Measurements from ENCODE around the gene MPPED2.

The MPPED2 gene

DNA sequence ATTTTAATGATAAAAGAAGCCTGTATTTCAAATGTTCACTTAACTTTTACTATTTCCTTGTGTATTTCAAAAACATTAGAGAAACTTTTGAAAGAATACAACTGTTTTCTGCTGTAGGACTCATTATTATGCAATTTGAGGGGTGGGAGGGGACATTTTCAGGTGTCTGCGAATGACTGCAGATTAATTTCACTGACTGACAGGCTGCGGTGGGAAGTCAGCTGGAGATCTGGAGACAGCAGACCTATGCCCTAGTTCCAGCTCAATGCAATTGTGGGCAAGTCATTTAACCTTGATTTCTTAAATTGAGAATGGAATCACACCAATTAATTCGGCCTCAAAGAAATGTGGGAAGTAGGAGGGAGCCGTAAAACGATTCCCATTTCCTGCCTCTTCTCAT is 134.5 kb downstream of the MPPED2 start:
- no peak for DNase-seq (ENCODE audit: low read depth)

DNA sequence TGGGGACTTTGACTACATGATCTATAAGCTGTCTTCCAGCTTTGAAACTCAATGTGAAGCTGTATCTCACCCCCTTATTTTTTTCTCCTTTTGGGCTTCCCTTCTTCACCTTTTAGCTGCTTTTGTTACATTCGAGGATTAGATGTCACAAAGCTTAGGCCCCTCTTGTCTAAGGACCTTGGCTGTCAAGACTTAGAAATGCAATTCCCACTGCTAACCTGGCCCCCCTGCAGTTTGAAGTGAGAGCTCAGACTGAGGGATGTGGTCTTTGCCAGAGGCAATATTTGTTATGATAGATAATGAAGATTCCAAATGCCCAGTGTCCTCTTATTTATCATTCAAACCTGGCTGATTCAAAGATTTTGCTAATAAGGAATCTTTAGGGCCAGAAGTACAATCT is 135.0 kb downstream of the MPPED2 start:
- DNase-seq (ENCODE audit: low read depth), result no peak

DNA sequence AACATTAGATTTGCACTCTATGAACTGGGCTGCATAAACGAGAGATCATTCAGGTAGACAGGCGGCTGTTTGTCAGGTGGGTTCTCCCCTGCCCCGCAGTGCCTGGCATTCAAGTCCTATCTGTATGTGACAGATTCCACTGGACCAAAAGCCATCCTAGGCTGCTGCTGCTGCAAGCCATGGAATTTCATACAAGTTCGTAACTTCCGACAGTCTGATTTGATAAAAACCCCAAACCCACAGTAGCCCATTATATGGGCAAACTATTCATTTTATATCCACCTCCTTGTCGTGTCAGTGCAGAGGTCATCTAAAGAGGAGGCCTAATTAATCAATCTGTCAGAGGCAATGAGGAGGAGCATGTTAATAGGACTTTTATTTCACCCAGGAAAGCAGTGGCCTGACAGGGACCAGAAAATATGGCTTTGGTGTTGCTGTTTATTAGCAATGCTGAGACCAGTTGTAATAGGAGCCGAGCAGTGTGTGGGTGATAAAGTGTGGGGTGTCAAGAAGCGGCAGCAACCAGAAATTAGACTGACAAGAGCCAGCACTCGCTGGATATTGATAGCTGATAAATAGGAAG is 139.0 kb downstream of the MPPED2 start:
- no peak for DNase-seq (ENCODE audit: low read depth)

DNA sequence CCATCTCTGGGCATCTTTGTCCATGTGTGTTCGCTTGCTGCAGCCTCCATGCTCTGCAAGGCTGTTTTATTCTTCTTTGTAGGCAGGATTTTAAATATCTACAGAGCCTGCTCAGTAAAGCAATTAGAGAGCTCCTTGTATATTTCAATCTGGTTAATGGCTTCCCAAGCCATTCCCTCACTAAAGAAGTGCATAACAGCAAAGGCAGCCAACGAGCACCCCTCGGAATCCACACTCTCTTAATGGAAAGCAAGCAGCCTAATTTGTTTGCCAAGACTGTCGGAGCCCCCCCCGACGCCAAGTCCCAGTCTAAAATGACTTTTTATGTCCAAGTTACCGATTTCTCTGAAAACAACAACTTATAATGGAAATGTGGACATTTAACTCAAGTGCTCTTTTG is 139.6 kb downstream of the MPPED2 start:
- no peak for DNase-seq (ENCODE audit: low read depth)

DNA sequence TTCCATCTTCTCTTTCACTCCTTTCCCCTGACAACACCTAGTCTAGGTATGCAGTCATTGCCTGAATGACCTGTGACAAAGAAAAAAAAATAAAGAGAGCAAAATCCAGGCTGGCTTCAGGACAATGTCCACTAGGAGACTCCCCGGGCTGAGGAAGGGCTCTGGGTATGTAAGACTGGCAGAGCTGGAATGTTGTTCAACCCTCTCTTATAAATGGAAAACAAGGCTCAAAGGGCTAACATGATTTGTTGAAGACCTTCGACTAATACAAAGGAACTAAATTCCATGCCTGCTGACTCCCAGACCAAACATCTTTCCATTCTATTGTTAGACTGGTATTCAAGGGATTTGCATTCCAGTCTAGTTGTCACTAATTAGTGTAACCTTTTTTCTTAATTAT is 141.1 kb downstream of the MPPED2 start:
- DNase-seq (ENCODE audit: low read depth), result no peak

DNA sequence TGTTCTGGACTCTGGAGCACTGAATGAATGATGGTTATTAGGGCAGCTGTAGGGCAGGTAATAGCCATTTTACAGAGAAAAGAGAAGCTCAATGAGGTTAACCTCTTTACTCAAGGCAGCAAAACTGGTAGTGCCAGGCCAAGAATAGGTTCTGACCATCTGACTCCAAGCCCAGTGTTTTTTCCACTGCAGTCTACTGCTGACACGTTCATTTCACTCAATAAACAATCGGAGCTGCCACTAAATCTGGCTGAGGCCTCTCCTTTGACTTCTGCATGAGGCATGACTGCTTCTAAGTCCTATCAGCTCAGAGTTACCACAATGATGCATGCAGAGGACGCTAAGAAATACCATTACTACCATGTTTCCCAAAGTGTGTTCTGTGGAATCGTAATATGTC is 145.6 kb downstream of the MPPED2 start:
- DNase-seq (ENCODE audit: low read depth), result no peak

DNA sequence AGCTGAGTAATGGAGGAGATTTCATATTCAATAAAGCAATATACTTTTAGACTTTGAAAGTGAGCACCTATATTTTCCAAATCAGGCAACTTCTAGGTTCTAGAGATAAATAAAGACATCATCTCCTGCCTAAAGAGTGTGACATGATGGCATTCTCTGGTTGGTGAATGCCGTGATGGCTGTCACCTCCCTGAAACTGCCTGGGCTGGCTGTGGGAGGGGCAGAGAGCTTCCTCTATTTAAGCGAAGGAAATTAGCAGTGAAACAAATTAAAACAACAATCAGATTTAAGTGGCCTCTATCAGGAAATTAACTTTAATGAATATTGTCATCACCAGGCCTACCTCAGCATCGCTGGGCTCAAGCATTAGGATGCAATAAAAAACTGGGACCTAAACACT is 149.4 kb downstream of the MPPED2 start:
- DNase-seq (ENCODE audit: low read depth), result no peak

DNA sequence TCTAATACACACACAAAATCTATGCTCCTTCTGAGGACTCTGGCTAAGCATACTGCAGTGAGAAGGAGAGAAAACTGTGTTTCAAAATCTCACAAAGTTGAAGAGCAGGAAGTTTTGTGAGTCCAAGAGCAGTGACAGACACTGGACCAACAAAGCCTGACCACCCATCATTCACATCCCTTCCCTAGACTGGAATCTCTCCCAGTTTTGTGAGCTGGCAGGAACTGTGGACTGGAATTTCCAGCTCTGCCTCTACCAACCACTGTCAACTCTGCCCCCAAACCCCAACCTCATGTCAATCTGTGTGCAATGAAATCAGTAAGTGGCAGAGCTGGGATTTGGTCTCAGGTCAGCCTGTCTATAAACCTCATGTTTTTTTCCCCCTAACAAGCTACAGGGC is 150.7 kb downstream of the MPPED2 start:
- DNase-seq (ENCODE audit: low read depth), result no peak

DNA sequence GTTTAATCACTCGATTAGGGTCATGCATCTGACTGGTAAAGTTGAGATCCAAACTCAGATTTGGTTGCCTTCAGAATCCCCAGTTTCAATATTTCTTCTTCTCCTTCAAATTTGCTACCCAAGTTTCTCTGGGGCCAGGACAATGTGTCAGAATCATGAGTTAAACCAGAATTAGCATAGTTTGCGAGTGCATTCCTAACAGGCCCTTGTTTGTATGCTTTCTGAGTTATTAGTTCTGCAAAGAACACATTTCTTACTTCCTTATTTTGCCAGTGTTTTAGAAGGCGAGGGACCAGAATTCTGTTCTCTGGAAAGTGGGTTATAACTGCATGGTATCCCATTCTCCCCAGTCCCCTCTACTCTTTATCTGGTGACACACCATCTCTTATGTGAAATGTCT is 151.3 kb downstream of the MPPED2 start:
- no peak for DNase-seq (ENCODE audit: low read depth)

DNA sequence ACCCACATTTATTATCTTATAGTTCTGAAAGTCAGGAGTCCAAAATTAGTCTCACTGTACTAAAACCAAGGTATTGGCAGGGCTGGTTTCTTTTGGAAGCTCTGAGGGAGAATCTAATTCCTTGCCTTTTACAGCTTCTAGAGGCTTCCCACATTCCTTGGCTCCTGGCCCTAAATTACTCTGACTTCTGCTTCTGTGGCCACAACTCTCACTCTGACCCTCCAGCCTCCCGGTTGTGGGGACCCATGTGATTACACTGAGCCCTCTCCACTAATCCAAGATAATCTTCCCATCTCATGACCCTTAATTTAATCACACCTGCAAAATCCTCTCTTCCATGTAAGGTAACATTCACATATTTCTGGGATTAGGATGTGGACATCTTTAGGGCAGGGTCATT is 152.3 kb downstream of the MPPED2 start:
- no peak for DNase-seq (ENCODE audit: low read depth)

DNA sequence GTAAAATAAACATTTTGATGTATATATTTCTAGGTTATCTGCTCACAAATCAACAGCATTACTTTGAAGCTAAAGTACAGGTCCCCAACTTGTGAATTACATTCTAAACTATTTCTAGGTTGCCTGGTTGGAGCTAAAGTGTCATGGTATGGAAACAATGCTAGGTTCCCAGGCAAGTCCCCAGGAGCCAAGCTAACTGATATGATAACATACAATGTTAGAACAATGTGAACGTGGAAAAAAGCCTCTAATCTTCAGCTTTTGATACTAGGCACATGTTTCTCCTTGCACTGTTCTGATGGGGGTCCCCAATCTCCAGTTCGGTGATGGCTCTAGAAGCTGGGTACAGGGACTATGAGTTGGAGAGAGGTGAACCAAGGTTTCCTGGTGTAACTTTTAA is 153.4 kb downstream of the MPPED2 start:
- no peak for DNase-seq (ENCODE audit: low read depth)

DNA sequence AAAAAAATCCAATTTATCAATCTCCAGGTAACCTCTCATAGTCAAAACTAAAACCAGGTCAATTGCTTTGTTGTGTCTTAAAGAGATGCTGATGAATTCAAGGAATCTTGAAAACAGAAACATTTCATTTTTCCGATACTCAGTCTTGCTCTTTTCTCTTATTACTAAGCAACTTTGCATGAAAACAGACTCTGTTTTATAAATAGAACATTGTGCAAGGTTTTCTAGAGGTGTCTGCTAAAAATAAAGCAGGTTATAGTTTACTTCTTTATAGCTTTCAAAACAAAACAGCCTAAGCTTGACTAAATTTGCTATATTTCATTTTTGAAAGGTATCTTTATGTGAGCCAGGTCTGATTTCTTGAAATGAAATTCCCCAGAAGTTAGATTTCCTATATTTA is 154.0 kb downstream of the MPPED2 start:
- DNase-seq (ENCODE audit: low read depth), result no peak

DNA sequence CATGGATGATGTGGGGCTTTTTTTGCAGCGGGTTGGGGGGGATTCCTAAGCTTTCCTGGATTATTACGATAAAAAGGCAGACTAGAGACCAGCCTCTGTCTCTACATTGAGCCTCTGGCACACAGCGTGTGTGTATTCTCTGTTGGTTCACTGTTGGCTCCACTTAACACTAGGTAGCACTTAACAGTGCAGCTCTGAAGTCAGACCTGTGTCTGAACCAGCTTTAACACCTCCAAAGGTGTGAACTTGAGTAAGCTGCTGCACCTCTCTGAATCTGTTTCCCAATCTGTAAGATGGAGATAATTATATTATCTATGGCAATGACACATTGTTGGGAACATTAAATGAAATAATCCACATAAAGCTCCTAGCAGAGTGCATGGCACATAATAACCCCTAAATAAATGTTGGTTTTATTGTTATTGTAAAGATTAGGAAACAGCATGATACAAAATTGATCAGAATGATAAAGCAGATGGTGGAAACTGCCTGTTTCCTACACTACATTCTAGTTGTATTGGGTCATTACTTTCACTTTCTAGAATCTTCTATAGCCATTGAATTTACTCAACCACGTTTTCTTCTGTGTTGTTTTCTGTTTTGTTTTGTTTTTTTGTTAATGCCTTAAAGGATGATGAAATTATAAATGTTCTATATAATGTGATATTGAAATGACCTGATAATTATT is 154.9 kb downstream of the MPPED2 start:
- no peak for DNase-seq (ENCODE audit: low read depth)

DNA sequence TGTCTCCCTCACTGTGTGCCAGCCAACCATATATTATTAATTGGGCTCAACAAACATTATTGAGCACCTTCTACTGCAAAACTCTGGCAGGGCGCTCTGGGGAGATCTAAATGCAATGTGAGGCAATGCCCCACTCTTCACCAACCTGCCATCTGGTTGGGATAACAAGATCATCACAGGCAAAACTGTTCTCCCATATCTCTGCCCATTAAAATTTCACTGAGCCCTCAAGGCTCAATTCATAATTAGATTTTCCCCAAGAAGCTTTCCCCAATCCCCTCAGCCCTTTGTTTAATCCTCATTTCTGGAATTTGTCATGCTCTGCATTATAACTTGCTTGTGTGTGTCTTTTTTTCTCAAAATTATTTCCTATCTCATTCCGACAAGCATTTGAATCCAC is 156.6 kb downstream of the MPPED2 start:
- DNase-seq (ENCODE audit: low read depth), result no peak

DNA sequence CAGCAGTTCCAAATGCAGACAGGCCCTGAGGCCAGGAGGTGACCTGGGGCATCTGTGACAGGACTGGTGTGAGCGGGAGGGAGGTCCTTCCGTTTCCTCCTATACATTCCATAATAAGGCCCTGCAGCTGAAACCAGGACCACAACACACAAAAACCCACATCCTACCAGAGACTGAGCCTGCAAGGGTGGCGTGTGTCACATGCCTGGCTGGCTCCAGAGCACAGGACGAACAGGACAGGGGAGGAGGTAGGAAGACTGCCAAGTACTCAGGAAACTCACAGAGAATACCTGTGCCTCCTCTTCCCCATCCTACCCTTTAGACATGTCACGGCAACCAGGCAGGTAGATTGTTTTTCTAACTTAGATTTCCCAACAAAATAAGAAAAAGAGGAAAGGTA is 159.4 kb downstream of the MPPED2 start:
- no peak for DNase-seq (ENCODE audit: low read depth)

DNA sequence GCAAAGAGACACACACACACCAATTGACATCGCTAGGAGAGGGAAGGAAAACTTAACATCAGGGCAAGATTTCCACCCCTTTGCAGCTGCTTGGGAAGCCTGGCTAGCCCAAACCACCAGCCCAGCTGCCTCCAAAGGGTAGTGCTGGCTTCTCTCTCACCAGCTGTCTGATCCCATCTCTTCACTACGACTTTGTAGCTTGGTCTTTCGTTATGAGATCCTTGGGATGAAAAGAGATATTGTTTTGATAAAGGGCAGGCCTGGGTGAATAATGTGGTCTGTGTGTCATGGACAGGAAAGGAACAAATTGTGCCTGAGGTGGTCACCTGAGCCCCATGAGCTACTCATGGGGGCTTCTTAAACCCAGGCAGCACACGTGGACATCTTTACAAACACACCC is 161.3 kb downstream of the MPPED2 start:
- no peak for DNase-seq (ENCODE audit: low read depth)

DNA sequence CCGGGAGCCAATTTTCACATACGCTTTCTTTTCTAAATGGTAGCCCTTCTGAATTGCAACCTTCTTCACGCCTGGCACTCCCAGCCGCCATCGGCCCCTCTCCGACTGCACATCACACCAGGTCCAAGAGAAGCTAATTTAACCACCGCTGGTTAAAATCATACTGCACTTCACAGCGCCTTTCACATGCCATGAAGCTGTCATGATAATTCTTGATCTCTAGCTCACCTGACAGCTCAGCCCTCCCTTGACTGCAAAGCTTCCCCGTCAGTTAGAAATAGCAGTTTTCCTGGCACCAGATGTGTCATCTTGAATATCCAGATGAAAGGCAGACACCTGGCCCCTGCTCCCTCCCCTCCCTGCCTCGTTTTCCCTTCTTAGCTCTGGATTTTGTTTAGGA is 161.8 kb downstream of the MPPED2 start:
- DNase-seq (ENCODE audit: low read depth), result no peak

DNA sequence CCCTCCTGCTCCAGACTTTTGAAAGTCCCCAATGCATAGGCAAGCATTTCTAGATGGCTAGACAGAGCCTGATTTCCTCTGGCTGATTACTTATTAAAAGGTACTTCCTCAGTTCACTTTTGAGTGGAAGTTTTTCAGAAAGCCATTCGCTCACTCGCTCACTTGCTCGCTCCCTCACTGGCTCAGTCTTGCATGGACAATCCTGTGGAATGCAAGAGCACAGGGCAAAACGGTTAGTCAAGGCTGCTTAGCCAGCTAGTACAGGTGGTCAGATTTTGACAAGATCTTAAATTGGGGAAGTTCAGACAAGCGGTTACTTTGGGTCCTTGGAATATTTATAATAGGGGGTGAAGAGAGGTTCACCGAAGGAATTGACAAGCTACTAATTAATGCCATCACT is 162.3 kb downstream of the MPPED2 start:
- DNase-seq (ENCODE audit: low read depth), result no peak

DNA sequence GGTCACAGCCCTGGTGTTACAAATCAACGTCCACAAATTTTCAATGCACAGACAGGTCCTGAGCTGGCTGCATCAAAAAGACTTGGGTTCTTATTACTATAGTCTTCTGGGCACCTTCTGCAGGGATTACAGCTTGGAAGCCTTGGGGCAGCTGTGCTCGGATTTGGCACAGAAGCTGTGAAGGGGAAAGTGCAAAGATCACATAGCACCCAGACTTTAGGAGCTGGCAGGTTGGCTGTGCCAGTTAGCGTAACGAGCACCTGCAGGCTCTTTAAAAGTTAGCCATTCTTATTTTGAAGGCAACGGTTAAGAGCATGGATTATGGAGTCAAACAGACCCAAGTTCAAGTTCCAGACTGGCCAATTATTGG is 162.9 kb downstream of the MPPED2 start:
- DNase-seq (ENCODE audit: low read depth), result no peak

DNA sequence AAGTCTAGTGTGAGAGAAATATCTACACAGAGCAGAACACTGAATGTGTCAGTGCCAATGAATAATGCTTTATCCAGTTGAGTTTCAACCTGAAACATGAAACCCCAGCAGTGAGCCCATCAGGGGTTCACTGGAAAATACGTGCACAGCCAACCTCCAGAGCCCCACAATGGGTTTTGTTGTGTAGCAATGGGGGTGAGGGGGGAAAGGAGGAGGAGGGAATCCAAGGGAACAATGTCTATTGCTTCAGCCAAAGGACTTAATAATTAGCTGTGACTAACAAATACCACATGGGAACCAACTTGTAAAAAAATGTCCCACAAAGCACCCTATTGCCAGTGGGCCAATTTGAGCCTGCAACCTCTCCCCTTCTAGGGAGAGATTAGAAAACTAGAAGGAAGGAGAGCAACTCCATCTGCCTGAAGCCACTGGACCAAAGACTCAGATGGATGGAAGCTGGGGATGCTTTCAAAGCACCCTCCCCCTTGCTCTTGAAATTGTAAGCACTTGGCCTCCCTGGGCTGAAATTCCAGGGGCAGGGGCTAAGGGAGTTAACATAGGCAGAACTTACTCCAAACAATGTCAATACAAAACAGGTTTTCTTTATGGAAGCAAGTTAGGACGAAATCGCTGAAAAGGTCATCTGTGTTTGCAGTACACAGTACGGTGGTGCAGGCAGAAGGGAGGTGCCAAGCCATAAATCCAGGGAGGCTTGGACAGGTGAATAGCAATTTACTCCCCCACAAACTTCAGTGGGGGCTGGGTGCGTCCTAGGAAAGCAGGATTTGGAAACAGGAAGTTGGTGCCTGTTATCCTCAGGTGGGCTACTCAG is 163.5 kb downstream of the MPPED2 start:
- no peak for DNase-seq (ENCODE audit: low read depth)

DNA sequence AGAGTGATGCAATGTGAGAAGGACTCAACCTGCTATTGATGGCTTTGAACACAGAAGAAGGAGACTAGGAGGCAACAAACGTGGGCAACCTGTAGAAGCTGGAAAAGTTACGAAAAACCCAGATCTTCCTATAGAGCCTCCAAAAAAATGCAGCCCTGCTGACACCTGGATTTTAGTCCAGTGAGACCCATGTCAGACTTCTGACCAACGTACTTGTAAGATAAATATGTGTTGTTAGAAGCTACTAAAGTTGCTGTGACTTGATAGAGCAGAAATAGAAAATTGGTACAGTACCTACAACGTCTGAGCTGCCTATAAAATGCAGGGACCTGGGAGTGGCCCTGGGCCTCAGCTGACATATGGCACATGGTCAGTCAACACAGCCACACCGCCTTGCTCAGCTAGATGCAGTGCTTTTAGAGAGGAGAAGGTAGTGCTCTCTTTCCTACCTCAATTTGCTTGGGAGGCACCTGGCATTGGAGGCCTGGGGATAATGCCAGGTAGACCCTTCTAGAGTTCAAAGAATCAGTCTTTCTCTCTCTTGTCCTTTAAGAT is 165.8 kb downstream of the MPPED2 start:
- no peak for DNase-seq (ENCODE audit: low read depth)

DNA sequence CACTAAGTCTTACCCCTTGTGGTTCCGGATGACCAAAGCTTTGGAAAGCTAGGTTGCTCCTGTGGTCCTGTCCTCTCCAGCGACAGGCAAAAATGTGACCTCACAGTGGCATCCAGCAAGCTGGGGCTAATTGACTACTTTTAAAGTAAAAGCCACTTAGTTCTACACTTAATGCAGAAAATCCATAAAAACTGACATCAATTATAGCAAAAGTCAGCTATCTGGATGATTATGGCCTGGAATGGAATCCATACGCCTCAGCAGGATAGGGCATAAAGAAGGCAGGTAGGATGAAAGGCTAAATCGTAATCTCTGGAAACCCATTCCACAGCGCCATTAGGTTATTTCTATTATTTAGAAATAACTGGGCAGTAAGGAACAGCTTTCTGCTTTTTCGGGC is 171.3 kb downstream of the MPPED2 start:
- DNase-seq (ENCODE audit: low read depth), result no peak

DNA sequence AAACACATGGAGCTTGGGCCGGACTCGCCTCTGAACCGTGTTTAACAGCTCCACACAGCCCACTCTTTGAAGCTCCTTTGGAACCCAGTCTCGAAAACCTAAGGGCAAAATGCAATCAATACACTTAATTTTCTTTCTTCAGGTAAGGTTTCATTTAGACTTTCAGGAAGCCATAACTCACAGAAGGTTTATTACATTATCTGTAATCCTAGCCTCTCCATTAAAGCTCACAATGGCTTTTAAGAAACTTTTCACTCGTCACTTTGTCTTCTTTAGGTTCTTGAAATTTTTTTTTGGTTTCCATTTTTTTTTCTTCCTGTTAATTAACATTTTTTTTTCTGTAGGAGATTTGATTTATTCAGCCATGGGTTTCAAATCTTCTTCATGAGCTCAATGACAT is 171.9 kb downstream of the MPPED2 start:
- DNase-seq (ENCODE audit: low read depth), result no peak
